ENCODE results near the gene LRP8.
A peak's percentile ranks its signal among the peaks of the same experiment; 100 is the strongest.

Gene LRP8

GRCh38 chr1:53321366-53321765 lies 6.5 kb downstream of the LRP8 start:
- no peak for DNase-seq

- no peak for DNase-seq
Observed at GRCh38 chr1:53320646-53321045, 7.2 kb downstream of the LRP8 start.

GRCh38 chr1:53319296-53320101 lies 8.4 kb downstream of the LRP8 start:
- no peak for DNase-seq

GRCh38 chr1:53317646-53318539 lies 10.0 kb downstream of the LRP8 start:
- DNase-seq = no peak

- DNase-seq = peak; percentile 31
Observed at GRCh38 chr1:53316766-53317581, 10.9 kb downstream of the LRP8 start.

GRCh38 chr1:53316424-53316765 lies 11.5 kb downstream of the LRP8 start:
- no peak for DNase-seq

GRCh38 chr1:53315456-53316423 lies 12.1 kb downstream of the LRP8 start:
- DNase-seq = peak; percentile 37

- no peak for DNase-seq
Observed at GRCh38 chr1:53315046-53315445, 12.8 kb downstream of the LRP8 start.

GRCh38 chr1:53314606-53315005 lies 13.3 kb downstream of the LRP8 start:
- DNase-seq = no peak

GRCh38 chr1:53314096-53314495 lies 13.8 kb downstream of the LRP8 start:
- no peak for DNase-seq

- DNase-seq = no peak
Observed at GRCh38 chr1:53313556-53313955, 14.3 kb downstream of the LRP8 start.

- DNase-seq = no peak
Observed at GRCh38 chr1:53311702-53312305, 16.1 kb downstream of the LRP8 start.

GRCh38 chr1:53310847-53311681 lies 16.8 kb downstream of the LRP8 start:
- DNase-seq = no peak

- no peak for DNase-seq
Observed at GRCh38 chr1:53309802-53310201, 18.1 kb downstream of the LRP8 start.

- DNase-seq = no peak
Observed at GRCh38 chr1:53308506-53308905, 19.4 kb downstream of the LRP8 start.

GRCh38 chr1:53307037-53307436 lies 20.8 kb downstream of the LRP8 start:
- no peak for DNase-seq

GRCh38 chr1:53306168-53306567 lies 21.7 kb downstream of the LRP8 start:
- DNase-seq = no peak

- DNase-seq = no peak
Observed at GRCh38 chr1:53305650-53306049, 22.2 kb downstream of the LRP8 start.

GRCh38 chr1:53304527-53304926 lies 23.3 kb downstream of the LRP8 start:
- no peak for DNase-seq

- no peak for DNase-seq
Observed at GRCh38 chr1:53303726-53304515, 23.9 kb downstream of the LRP8 start.

Data from fibroblast of upper back skin (primary cell).